DND-41 (cell line): ENCODE measurements around the gene SDHAF4.

ENCODE experiments used
- CTCF ChIP-seq: IDR thresholded peaks from 2 replicates; pipeline ENCODE4 v1.5.1; 2012; ENCODE audit warnings: borderline replicate concordance, low read length, moderate library complexity, mild to moderate bottlenecking; ENCODE audit not compliant: poor library complexity, severe bottlenecking; ENCODE audit errors: extremely low read depth
- EZH2 ChIP-seq: IDR thresholded peaks from 3 replicates; pipeline ENCODE4 v1.6.1; 2012; ENCODE audit warnings: borderline replicate concordance, low read depth, mild to moderate bottlenecking, moderate library complexity, low read length, inconsistent platforms; ENCODE audit not compliant: severe bottlenecking

- no peak for TF ChIP-seq CTCF
- no peak for TF ChIP-seq EZH2
These were observed 28.4 kb upstream of the SDHAF4 start for GRCh38 chr6:70538376-70538775.
